K562 (cell line): ENCODE data around the gene SEMA4F. TPM values are rescaled to one million over a fixed set of nuclear protein-coding genes. Genes with fewer than 3 reads are reported as not detected.

ENCODE experiments used
- ATAC-seq: fragments of 200-7000 bp; cut with Tn5 transposase; 3 replicates; pipeline ENCODE4 v1.9.1; 2020; ENCODE audit warnings: moderate library complexity
- BruUV-seq: library from RNA; stranded (reverse); fragments of 400-500 nt; replicated peaks from 2 replicates; lab custom pipeline; 2021; lab: Mats Ljungman, UMichigan
- CTCF ChIA-PET: fragments of 300-600 bp; formaldehyde crosslinking; extraction: SDS; loops from one replicate; lab custom pipeline; 2021; ENCODE audit warnings: low intra/inter-chr PET ratio; lab: Yijun Ruan, JAX
- POLR2A ChIA-PET: fragments of 300-600, 350-650 bp; sonication (Branson Sonifier 250); formaldehyde crosslinking; extraction: SDS; loops from one replicate; lab custom pipeline; 2021; ENCODE audit warnings: antibody characterized with exemption, inconsistent platforms; lab: Yijun Ruan, JAX
- DNase-seq, 4 experiments: peaks; one replicate each; pipeline versions ENCODE4 v3.0.0 to v3.0.0-alpha.2; 2011 to 2018; ENCODE audit warnings: low spot score in 3 of 4, mixed read lengths in 3 of 4; ENCODE audit errors: extremely low read depth in 1 of 4
- FAIRE-seq: peaks from 2 replicates; lab custom pipeline; 2011; peaks lifted over from hg19 to GRCh38; lab: Jason Lieb, UNC
- H2AFZ ChIP-seq: 2 replicates; pipeline ENCODE4 v1.6.0; 2011; ENCODE audit warnings: low read depth, low read length, control low read depth, inconsistent platforms
- H3K27ac ChIP-seq: fragments of 200-600 bp; 3 replicates; pipeline ENCODE4 v1.8.0; 2011; ENCODE audit warnings: low read depth, mild to moderate bottlenecking, control low read depth, inconsistent platforms, low read length, moderate library complexity, mixed read lengths; ENCODE audit errors: extremely low read depth
- H3K27me3 ChIP-seq, 2 experiments: fragments of 300-600 bp in 1 of 2; 2 replicates in 1 of 2; 3 replicates in 1 of 2; pipeline versions ENCODE4 v1.6.0 to v1.8.0; 2011; ENCODE audit warnings: inconsistent platforms in 2 of 2, low read length in 2 of 2, mild to moderate bottlenecking in 1 of 2, mixed read lengths in 1 of 2, moderate library complexity in 1 of 2; ENCODE audit not compliant: control insufficient read depth in 2 of 2, insufficient read depth in 2 of 2
- H3K36me3 ChIP-seq: fragments of 300-600 bp; 3 replicates; pipeline ENCODE4 v1.8.0; 2011; ENCODE audit warnings: mild to moderate bottlenecking, low read length, inconsistent platforms; ENCODE audit not compliant: control insufficient read depth, insufficient read depth
- H3K4me1 ChIP-seq, 2 experiments: fragments of 200-600 bp in 1 of 2; replicated peaks in 1 of 2; 2 replicates in 1 of 2; 3 replicates in 1 of 2; pipeline versions ENCODE4 v1.5.1 to v1.8.0; 2011; ENCODE audit warnings: inconsistent platforms in 2 of 2, low read length in 2 of 2, mild to moderate bottlenecking in 1 of 2, mixed read lengths in 1 of 2, moderate library complexity in 1 of 2; ENCODE audit not compliant: control insufficient read depth in 2 of 2, insufficient read depth in 2 of 2
- H3K4me2 ChIP-seq: 2 replicates; pipeline ENCODE4 v1.6.1; 2011; ENCODE audit warnings: low read length, control low read depth, inconsistent platforms, mixed read lengths; ENCODE audit not compliant: insufficient read depth
- H3K4me3 ChIP-seq: fragments of 200-600 bp; sonication (generic), shearing (Covaris generic); 2 replicates; pipeline ENCODE4 v1.5.1; 2016; ENCODE audit warnings: control low read depth, inconsistent platforms
- H3K79me2 ChIP-seq: fragments of 200-600 bp; 3 replicates; pipeline ENCODE4 v1.8.0; 2011; ENCODE audit warnings: low read length, inconsistent platforms; ENCODE audit not compliant: control insufficient read depth, insufficient read depth
- H3K9ac ChIP-seq, 2 experiments: 2 replicates each; pipeline versions ENCODE4 v1.6.0 to v1.6.1; 2011; ENCODE audit warnings: low read depth in 2 of 2, low read length in 2 of 2, control low read depth in 1 of 2, inconsistent platforms in 1 of 2, mild to moderate bottlenecking in 1 of 2, mixed read lengths in 1 of 2; ENCODE audit not compliant: insufficient read depth in 1 of 2
- H3K9me1 ChIP-seq: one replicate; pipeline ENCODE4 v1.6.0; 2011; ENCODE audit warnings: inconsistent platforms, mild to moderate bottlenecking, low read length, moderate library complexity; ENCODE audit not compliant: control insufficient read depth, insufficient read depth
- H3K9me3 ChIP-seq: replicated peaks from 2 replicates; pipeline ENCODE4 v1.5.1; 2011; ENCODE audit warnings: low read depth, low read length, inconsistent platforms; ENCODE audit not compliant: control insufficient read depth, insufficient read depth
- H4K20me1 ChIP-seq: replicated peaks from 2 replicates; pipeline ENCODE4 v1.6.1; 2011; ENCODE audit warnings: low read length, inconsistent platforms, mixed read lengths; ENCODE audit not compliant: control insufficient read depth, insufficient read depth
- ATF7 ChIP-seq: fragments of 450-650 bp; IDR thresholded peaks from 2 replicates; pipeline ENCODE4 v1.7.1; 2014; ENCODE audit warnings: mild to moderate bottlenecking, moderate library complexity
- BCL6 ChIP-seq: fragments of 250-450 bp; sonication (Bioruptor Pico); IDR thresholded peaks from 2 replicates; pipeline ENCODE4 v1.4.0; 2020
- BRF1 ChIP-seq: IDR thresholded peaks from 3 replicates; pipeline ENCODE4 v1.6.1; 2011; ENCODE audit warnings: borderline replicate concordance, mild to moderate bottlenecking; ENCODE audit not compliant: insufficient read length; ENCODE audit errors: extremely low read depth
- ELF1 ChIP-seq: fragments of 200-800 bp; sonication (Bioruptor generic); IDR thresholded peaks from 2 replicates; pipeline ENCODE4 v1.6.1; 2016; ENCODE audit warnings: missing genetic modification characterization, missing compliant biosample characterization
- FOSL1 ChIP-seq: fragments of 200-800 bp; sonication (Bioruptor generic); conservative IDR thresholded peaks from 2 replicates; pipeline ENCODE4 v1.6.1; 2016; ENCODE audit warnings: missing genetic modification characterization, missing compliant biosample characterization
- KDM5B ChIP-seq: fragments of 200-600 bp; sonication (generic); IDR thresholded peaks from 2 replicates; pipeline ENCODE4 v1.6.1; 2012; ENCODE audit warnings: low read depth, mild to moderate bottlenecking, moderate library complexity, low read length, control low read depth, inconsistent platforms; ENCODE audit not compliant: insufficient replicate concordance
- L3MBTL2 ChIP-seq: fragments of 450-650 bp; IDR thresholded peaks from 2 replicates; pipeline ENCODE4 v1.6.1; 2016; ENCODE audit warnings: mild to moderate bottlenecking, moderate library complexity
- NFE2L1 ChIP-seq: fragments of 450-650 bp; IDR thresholded peaks from 2 replicates; pipeline ENCODE4 v1.6.1; 2016; ENCODE audit warnings: missing genetic modification characterization, low read depth, mild to moderate bottlenecking, missing compliant biosample characterization, moderate library complexity, borderline replicate concordance
- PURB ChIP-seq: sonication (generic); formaldehyde crosslinking; IDR thresholded peaks from 2 replicates; pipeline ENCODE4 v1.9.0; 2021; ENCODE audit warnings: low read depth, mild to moderate bottlenecking, missing genetic modification reagents
- RBBP5 ChIP-seq: fragments of 200-600 bp; sonication (generic); IDR thresholded peaks from 2 replicates; pipeline ENCODE4 v1.6.1; 2012; ENCODE audit warnings: borderline replicate concordance, mild to moderate bottlenecking, low read length, control low read depth, inconsistent platforms; ENCODE audit not compliant: insufficient read depth, poor library complexity, severe bottlenecking
- RBM14 ChIP-seq: fragments of 200-400 bp; formaldehyde crosslinking; IDR thresholded peaks from 2 replicates; pipeline ENCODE4 v1.6.1; 2018; ENCODE audit warnings: low read depth, mild to moderate bottlenecking, low read length, moderate library complexity, borderline replicate concordance; ENCODE audit not compliant: insufficient read depth
- RNF2 ChIP-seq: sonication (generic); IDR thresholded peaks from 2 replicates; pipeline ENCODE4 v1.6.1; 2016
- ZNF282 ChIP-seq: sonication (generic); formaldehyde crosslinking; IDR thresholded peaks from 2 replicates; pipeline ENCODE4 v1.8.1; 2023; ENCODE audit warnings: missing genetic modification reagents
- ZNF445 ChIP-seq: fragments of 250-450 bp; sonication (Bioruptor Pico); IDR thresholded peaks from 2 replicates; pipeline ENCODE4 v1.4.0; 2020; ENCODE audit warnings: low read depth, mild to moderate bottlenecking, moderate library complexity
- ZNF655 ChIP-seq: fragments of 250-450 bp; sonication (Bioruptor Pico); IDR thresholded peaks from 2 replicates; pipeline ENCODE4 v1.5.0; 2021
- WGBS: fragments of 100-300 bp; shearing (Covaris generic); methylation state at CpG from one replicate; pipeline ENCODE4 v1.1.6; 2016; ENCODE audit warnings: low coverage, mixed read lengths; ENCODE audit not compliant: insufficient coverage; ENCODE audit errors: missing lambda C conversion rate; 5-methylcytosine and 5-hydroxymethylcytosine counted together
- in situ Hi-C: fragments of 300-500 bp; cut with MboI; formaldehyde crosslinking; loops from 4 replicates; pipeline ENCODE4 v1.15.0; 2018; ENCODE audit warnings: inconsistent platforms, mixed read lengths
- intact Hi-C: fragments of 100-400 bp; cut with micrococcal nuclease; formaldehyde crosslinking; loops from 2 replicates; pipeline ENCODE4 v1.14.2; 2022
- polyA plus RNA-seq, 8 experiments: library from polyadenylated mRNA; depleted of rRNA in 4 of 8; stranded (reverse) in 5 of 8; unstranded in 3 of 8; fragments of >200 nt; fragmentation: Nextera tagmentation in 2 of 8; fragmentation: Illumina TruSeq in 1 of 8; extraction: Ambion mirVana in 2 of 8; extraction: Trizol in 1 of 8; gene quantifications; 2 replicates each; pipeline versions ENCODE4 v1.2.1 to v1.2.3, GENCODE V29; 2011 to 2014; ENCODE audit warnings: inconsistent platforms in 1 of 8, missing spikeins in 1 of 8
- total RNA-seq, 7 experiments: library from RNA; depleted of rRNA in 6 of 7; stranded (reverse); fragments of >200 nt in 6 of 7; fragmentation: Illumina TruSeq in 2 of 7; extraction: Trizol in 2 of 7; gene quantifications; 2 replicates each; pipeline versions ENCODE4 v1.2.1 to v1.2.3, GENCODE V29; 2011 to 2021; ENCODE audit warnings: low replicate concordance in 1 of 7
- TF ChIP-seq, protein P1 (sequence below): IDR thresholded peaks from 2 replicates; pipeline ENCODE4 v1.6.1; 2011; ENCODE audit not compliant: insufficient read length; ENCODE audit errors: extremely low read depth
- TF ChIP-seq, protein P2 (sequence below): fragments of 250-450 bp; sonication (Bioruptor Pico); IDR thresholded peaks from 2 replicates; pipeline ENCODE4 v1.8.0; 2021; ENCODE audit warnings: borderline replicate concordance, mild to moderate bottlenecking, moderate library complexity; ENCODE audit not compliant: poor library complexity, severe bottlenecking

Gene SEMA4F
- total and polyA plus RNA-seq, 9 of the 15 experiments (the other 6 are each of a cell fraction or from before 2014, with no cell fraction given) = 0.08 to 1.6 (median 0.33) TPM

- peak overlapping the region; percentile 75; the same call in 2 of the 3 replicates for H3K27ac ChIP-seq
- in situ Hi-C loops (no loop called here), intact Hi-C loops (no loop called here)
- H3K4me1 ChIP-seq = peaks cover 0 to 8% of the 10 kb centered on the region in 2 experiments; a peak in 2 of 5 replicates
- no peak overlapping the region for H3K4me3 ChIP-seq
- 20% methylated on average over 5 of the region's 5 CpGs for WGBS
- no peaks in the 10 kb centered on the region for H3K9me3 ChIP-seq
- ChIA-PET POLR2A (interaction anchor here (0.6 kb wide), 2 partner anchors 99 to 103 kb away, joined by 3 to 4 read pairs; no protein-coding TSS in a partner anchor), CTCF (no interaction called here)
- DNase-seq = peak in 2 of 4 experiments; percentile 17 to 38
- no TSS peak for BruUV-seq
- ATAC-seq = peak; percentile 87
- no peaks in the 10 kb centered on the region for H3K36me3 ChIP-seq
- no peaks in the 10 kb centered on the region for H4K20me1 ChIP-seq
- no peaks in the 10 kb centered on the region for H3K79me2 ChIP-seq
- H3K9ac ChIP-seq = no peak overlapping the region
- H2AFZ ChIP-seq = peak overlapping the region; percentile 93
- FAIRE-seq = no peak
- no peaks in the 10 kb centered on the region for H3K27me3 ChIP-seq
- no peaks in the 10 kb centered on the region for H3K9me1 ChIP-seq
- peak overlapping the region; percentile 50 for H3K4me2 ChIP-seq
- TF ChIP-seq KDM5B (no peak), RNF2 (no peak), ATF7 (peak; percentile 76), PURB (no peak), ZNF445 (CRISPR knock-in tag) (no peak), BRF1 (no peak), ELF1 (tag) (peak; percentile 52; the same call in 1 of the 2 replicates), ZNF655 (CRISPR knock-in tag) (no peak), FOSL1 (tag) (peak; percentile 73), NFE2L1 (tag) (peak; percentile 41; the same call in 1 of the 2 replicates), BCL6 (CRISPR knock-in tag) (no peak), ZNF282 (no peak), L3MBTL2 (no peak; the same call in none of the 2 replicates), RBBP5 (no peak), RBM14 (no peak)
- TF ChIP-seq, protein P1, sequence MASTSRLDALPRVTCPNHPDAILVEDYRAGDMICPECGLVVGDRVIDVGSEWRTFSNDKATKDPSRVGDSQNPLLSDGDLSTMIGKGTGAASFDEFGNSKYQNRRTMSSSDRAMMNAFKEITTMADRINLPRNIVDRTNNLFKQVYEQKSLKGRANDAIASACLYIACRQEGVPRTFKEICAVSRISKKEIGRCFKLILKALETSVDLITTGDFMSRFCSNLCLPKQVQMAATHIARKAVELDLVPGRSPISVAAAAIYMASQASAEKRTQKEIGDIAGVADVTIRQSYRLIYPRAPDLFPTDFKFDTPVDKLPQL = no peak
- TF ChIP-seq, protein P2, sequence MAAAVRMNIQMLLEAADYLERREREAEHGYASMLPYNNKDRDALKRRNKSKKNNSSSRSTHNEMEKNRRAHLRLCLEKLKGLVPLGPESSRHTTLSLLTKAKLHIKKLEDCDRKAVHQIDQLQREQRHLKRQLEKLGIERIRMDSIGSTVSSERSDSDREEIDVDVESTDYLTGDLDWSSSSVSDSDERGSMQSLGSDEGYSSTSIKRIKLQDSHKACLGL = no peak
Observed at GRCh38 chr2:74625658-74626425, 28.2 kb upstream of the SEMA4F start.
